ENCODE results near the gene FAM117B.
A peak's percentile ranks its signal among the peaks of the same experiment; 100 is the strongest.

Gene FAM117B
- total RNA-seq: 24.4 to 43.0 (median 35.6) reads per million in 3 donors

- H3K4me1 ChIP-seq (ENCODE audit: control insufficient read depth, insufficient read depth, low read length, poor library complexity, severe bottlenecking): peaks cover 16% of the 10 kb centered on the region
- peak; percentile 94 to 97 (median 97) for DNase-seq
These were observed at the start of gene FAM117B for GRCh38 chr2:202634556-202635427. Gene FAM117B, plus strand, starts transcription at chr2:202634969. Its CDS starts 219 bp downstream, at chr2:202635188.

DNA sequence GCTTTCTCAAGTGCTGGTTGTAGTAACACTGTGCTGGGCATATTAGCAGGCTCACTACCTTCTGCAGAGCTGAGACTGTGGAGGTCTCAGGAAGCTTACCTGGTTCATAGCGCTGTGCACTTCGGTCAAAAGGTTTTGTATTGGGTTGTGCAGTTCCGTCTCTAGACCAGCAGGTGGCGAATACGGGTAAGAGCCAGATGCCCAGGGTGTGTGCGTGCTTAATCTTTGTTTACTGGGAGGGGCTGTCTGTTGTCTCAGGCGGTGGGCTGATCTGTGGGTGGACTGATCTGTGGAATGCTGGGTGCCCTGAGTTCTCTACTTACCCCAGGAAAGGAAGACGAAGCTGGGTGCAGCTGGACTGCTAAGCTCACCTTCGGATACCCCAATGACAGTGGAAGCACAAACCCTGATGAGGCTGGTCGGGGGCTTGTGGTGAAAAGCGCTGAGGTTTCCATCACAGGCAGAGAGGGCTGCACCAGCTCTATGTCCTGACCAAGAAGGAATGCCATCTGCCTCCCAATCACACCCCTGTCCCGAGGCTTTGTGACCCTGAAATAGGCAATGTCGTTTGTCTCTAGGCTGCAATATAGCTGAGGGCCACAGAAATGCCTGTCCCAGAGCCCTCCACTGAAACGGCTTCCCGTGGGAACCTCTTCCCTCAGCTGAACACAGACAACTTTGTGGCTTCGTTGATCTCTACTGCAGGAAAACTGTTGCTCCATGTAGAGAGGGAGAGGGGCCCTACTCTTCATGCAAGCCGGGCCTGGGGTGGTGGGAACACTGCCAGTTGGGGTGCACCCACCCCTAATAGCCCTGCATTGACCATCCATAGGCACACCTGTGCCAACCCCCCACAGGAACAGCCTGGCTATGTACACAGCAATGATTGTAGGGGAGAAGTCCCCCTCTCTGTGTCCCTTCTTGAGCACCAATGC, 45.9 kb upstream of the FAM117B start:
- no peaks in the 10 kb centered on the region for H3K27me3 ChIP-seq (replicated peaks; ENCODE audit: control insufficient read depth, insufficient read depth, low read length, poor library complexity, severe bottlenecking)
- no peaks in the 10 kb centered on the region for H3K36me3 ChIP-seq (ENCODE audit: control insufficient read depth, insufficient read depth, low read length)
- no peaks in the 10 kb centered on the region for H3K4me1 ChIP-seq (ENCODE audit: control insufficient read depth, insufficient read depth, low read length, poor library complexity, severe bottlenecking)
- DNase-seq: peak; percentile 29 to 52 (median 33)
- no peak overlapping the region for H3K4me3 ChIP-seq (ENCODE audit: insufficient read depth, low read depth, low read length, poor library complexity, severe bottlenecking)
- no peaks in the 10 kb centered on the region for H3K9me3 ChIP-seq (ENCODE audit: control insufficient read depth, low read length)
- no peak overlapping the region for H3K27ac ChIP-seq (ENCODE audit: insufficient read depth, low read length, poor library complexity, severe bottlenecking)

More at GRCh38 chr2:202634556-202635427, at the start of gene FAM117B:
- Histone ChIP-seq H3K4me3 (ENCODE audit: insufficient read depth, low read depth, low read length, poor library complexity, severe bottlenecking) (peak within 1 kb of the TSS; percentile 99), H3K36me3 (ENCODE audit: control insufficient read depth, insufficient read depth, low read length) (no peaks in the 10 kb centered on the region), H3K27ac (ENCODE audit: insufficient read depth, low read length, poor library complexity, severe bottlenecking) (peak within 1 kb of the TSS; percentile 77), H3K9me3 (ENCODE audit: control insufficient read depth, low read length) (no peaks in the 10 kb centered on the region), H3K27me3 (replicated peaks; ENCODE audit: control insufficient read depth, insufficient read depth, low read length, poor library complexity, severe bottlenecking) (no peaks in the 10 kb centered on the region)

GRCh38 chr2:202589582-202589949, 45.2 kb upstream of the FAM117B start:
- no peaks in the 10 kb centered on the region for H3K9me3 ChIP-seq (ENCODE audit: control insufficient read depth, low read length)
- no peak overlapping the region for H3K27ac ChIP-seq (ENCODE audit: insufficient read depth, low read length, poor library complexity, severe bottlenecking)
- no peaks in the 10 kb centered on the region for H3K27me3 ChIP-seq (replicated peaks; ENCODE audit: control insufficient read depth, insufficient read depth, low read length, poor library complexity, severe bottlenecking)
- H3K4me1 ChIP-seq (ENCODE audit: control insufficient read depth, insufficient read depth, low read length, poor library complexity, severe bottlenecking): no peaks in the 10 kb centered on the region
- H3K4me3 ChIP-seq (ENCODE audit: insufficient read depth, low read depth, low read length, poor library complexity, severe bottlenecking): no peak overlapping the region
- H3K36me3 ChIP-seq (ENCODE audit: control insufficient read depth, insufficient read depth, low read length): no peaks in the 10 kb centered on the region
- no peak for DNase-seq

GRCh38 chr2:202592566-202592965, 42.2 kb upstream of the FAM117B start:
- Histone ChIP-seq H3K27ac (ENCODE audit: insufficient read depth, low read length, poor library complexity, severe bottlenecking) (no peak overlapping the region), H3K27me3 (replicated peaks; ENCODE audit: control insufficient read depth, insufficient read depth, low read length, poor library complexity, severe bottlenecking) (no peaks in the 10 kb centered on the region), H3K4me1 (ENCODE audit: control insufficient read depth, insufficient read depth, low read length, poor library complexity, severe bottlenecking) (no peaks in the 10 kb centered on the region), H3K36me3 (ENCODE audit: control insufficient read depth, insufficient read depth, low read length) (no peaks in the 10 kb centered on the region), H3K4me3 (ENCODE audit: insufficient read depth, low read depth, low read length, poor library complexity, severe bottlenecking) (no peak overlapping the region), H3K9me3 (ENCODE audit: control insufficient read depth, low read length) (no peaks in the 10 kb centered on the region)
- no peak for DNase-seq

DNA sequence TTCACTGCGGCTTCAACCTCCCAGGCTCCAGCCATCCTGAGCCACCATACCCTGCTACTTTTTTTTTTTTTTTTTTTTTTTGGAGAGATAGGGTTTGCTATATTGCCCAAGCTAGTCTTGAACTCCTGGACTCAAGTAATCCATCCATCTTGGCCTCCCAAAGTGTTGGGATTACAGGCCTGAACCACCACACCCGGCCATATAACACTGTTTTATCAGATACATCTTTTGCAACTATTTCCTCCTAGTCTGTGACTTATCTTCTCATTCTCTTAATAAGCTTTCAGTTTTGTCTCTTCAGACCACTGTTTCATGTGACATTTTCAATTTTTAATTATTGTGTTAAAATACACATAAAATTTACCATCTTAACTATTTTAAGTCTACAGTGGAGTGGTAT, 35.7 kb upstream of the FAM117B start:
- DNase-seq: no peak
- Histone ChIP-seq H3K4me3 (ENCODE audit: insufficient read depth, low read depth, low read length, poor library complexity, severe bottlenecking) (no peak overlapping the region), H3K27ac (ENCODE audit: insufficient read depth, low read length, poor library complexity, severe bottlenecking) (no peak overlapping the region), H3K4me1 (ENCODE audit: control insufficient read depth, insufficient read depth, low read length, poor library complexity, severe bottlenecking) (no peaks in the 10 kb centered on the region), H3K36me3 (ENCODE audit: control insufficient read depth, insufficient read depth, low read length) (no peaks in the 10 kb centered on the region), H3K27me3 (replicated peaks; ENCODE audit: control insufficient read depth, insufficient read depth, low read length, poor library complexity, severe bottlenecking) (no peaks in the 10 kb centered on the region), H3K9me3 (ENCODE audit: control insufficient read depth, low read length) (no peaks in the 10 kb centered on the region)

GRCh38 chr2:202599911-202600310, 34.9 kb upstream of the FAM117B start:
- H3K27me3 ChIP-seq (replicated peaks; ENCODE audit: control insufficient read depth, insufficient read depth, low read length, poor library complexity, severe bottlenecking): no peaks in the 10 kb centered on the region
- no peaks in the 10 kb centered on the region for H3K9me3 ChIP-seq (ENCODE audit: control insufficient read depth, low read length)
- no peaks in the 10 kb centered on the region for H3K36me3 ChIP-seq (ENCODE audit: control insufficient read depth, insufficient read depth, low read length)
- H3K4me3 ChIP-seq (ENCODE audit: insufficient read depth, low read depth, low read length, poor library complexity, severe bottlenecking): no peak overlapping the region
- H3K27ac ChIP-seq (ENCODE audit: insufficient read depth, low read length, poor library complexity, severe bottlenecking): no peak overlapping the region
- no peak for DNase-seq
- no peaks in the 10 kb centered on the region for H3K4me1 ChIP-seq (ENCODE audit: control insufficient read depth, insufficient read depth, low read length, poor library complexity, severe bottlenecking)

GRCh38 chr2:202604699-202605098, 30.1 kb upstream of the FAM117B start:
- H3K4me3 ChIP-seq (ENCODE audit: insufficient read depth, low read depth, low read length, poor library complexity, severe bottlenecking): no peak overlapping the region
- no peak for DNase-seq
- H3K27ac ChIP-seq (ENCODE audit: insufficient read depth, low read length, poor library complexity, severe bottlenecking): no peak overlapping the region
- no peaks in the 10 kb centered on the region for H3K4me1 ChIP-seq (ENCODE audit: control insufficient read depth, insufficient read depth, low read length, poor library complexity, severe bottlenecking)
- no peaks in the 10 kb centered on the region for H3K9me3 ChIP-seq (ENCODE audit: control insufficient read depth, low read length)
- H3K27me3 ChIP-seq (replicated peaks; ENCODE audit: control insufficient read depth, insufficient read depth, low read length, poor library complexity, severe bottlenecking): no peaks in the 10 kb centered on the region
- H3K36me3 ChIP-seq (ENCODE audit: control insufficient read depth, insufficient read depth, low read length): no peaks in the 10 kb centered on the region

DNA sequence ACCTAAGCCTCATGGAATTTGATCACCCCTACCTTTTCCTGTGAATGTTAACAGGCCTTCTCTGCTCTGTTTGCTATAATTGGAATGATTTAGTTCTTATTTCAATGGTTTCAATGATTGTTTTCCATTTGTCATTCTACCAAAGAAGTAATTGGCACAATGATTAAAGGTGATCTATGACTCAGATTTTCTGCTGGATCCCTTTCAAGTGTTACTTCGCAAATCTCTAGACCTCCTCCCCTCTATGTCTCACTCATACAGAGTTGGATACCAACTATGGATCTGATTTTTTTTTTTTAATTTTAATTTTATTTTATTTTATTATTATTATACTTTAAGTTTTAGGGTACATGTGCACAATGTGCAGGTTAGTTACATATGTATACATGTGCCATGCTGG, 29.6 kb upstream of the FAM117B start:
- no peak for DNase-seq
- Histone ChIP-seq H3K27me3 (replicated peaks; ENCODE audit: control insufficient read depth, insufficient read depth, low read length, poor library complexity, severe bottlenecking) (no peaks in the 10 kb centered on the region), H3K27ac (ENCODE audit: insufficient read depth, low read length, poor library complexity, severe bottlenecking) (no peak overlapping the region), H3K4me3 (ENCODE audit: insufficient read depth, low read depth, low read length, poor library complexity, severe bottlenecking) (no peak overlapping the region), H3K9me3 (ENCODE audit: control insufficient read depth, low read length) (no peaks in the 10 kb centered on the region), H3K4me1 (ENCODE audit: control insufficient read depth, insufficient read depth, low read length, poor library complexity, severe bottlenecking) (no peaks in the 10 kb centered on the region), H3K36me3 (ENCODE audit: control insufficient read depth, insufficient read depth, low read length) (no peaks in the 10 kb centered on the region)

GRCh38 chr2:202608142-202608852, 26.5 kb upstream of the FAM117B start:
- no peak for DNase-seq
- Histone ChIP-seq H3K27ac (ENCODE audit: insufficient read depth, low read length, poor library complexity, severe bottlenecking) (no peak overlapping the region), H3K4me3 (ENCODE audit: insufficient read depth, low read depth, low read length, poor library complexity, severe bottlenecking) (no peak overlapping the region), H3K9me3 (ENCODE audit: control insufficient read depth, low read length) (no peaks in the 10 kb centered on the region), H3K4me1 (ENCODE audit: control insufficient read depth, insufficient read depth, low read length, poor library complexity, severe bottlenecking) (no peaks in the 10 kb centered on the region), H3K36me3 (ENCODE audit: control insufficient read depth, insufficient read depth, low read length) (no peaks in the 10 kb centered on the region), H3K27me3 (replicated peaks; ENCODE audit: control insufficient read depth, insufficient read depth, low read length, poor library complexity, severe bottlenecking) (no peaks in the 10 kb centered on the region)
